PC-9 (cell line): Measurements from ENCODE around the gene SMOC2. TPM values are rescaled to one million over a fixed set of nuclear protein-coding genes. Genes with fewer than 3 reads are reported as not detected.

Experiments
- BruUV-seq: library from RNA; stranded (reverse); fragments of 400-500 nt; replicated peaks from 2 replicates; lab custom pipeline; 2021; lab: Mats Ljungman, UMichigan
- CTCF ChIA-PET: fragments of 300-600 bp; sonication (Branson Sonifier 250); formaldehyde crosslinking; loops from one replicate; lab custom pipeline; 2022; ENCODE audit warnings: antibody characterized with exemption; lab: Charles Lee
- POLR2A ChIA-PET: fragments of 300-600 bp; sonication (Branson Sonifier 250); formaldehyde crosslinking; loops from one replicate; lab custom pipeline; 2022; ENCODE audit warnings: antibody characterized with exemption; ENCODE audit not compliant: unreplicated experiment; lab: Charles Lee
- DNase-seq, 2 experiments: peaks; one replicate each; pipeline versions ENCODE4 v3.0.0 to v3.0.0-alpha.2; 2015 to 2022; ENCODE audit warnings: mixed read lengths in 1 of 2
- H2AFZ ChIP-seq: fragments of 200-600 bp; sonication (generic); 2 replicates; pipeline ENCODE4 v1.8.1; 2017; ENCODE audit warnings: antibody characterized with exemption
- H3F3A ChIP-seq: fragments of 200-600 bp; sonication (generic); 2 replicates; pipeline ENCODE4 v1.8.1; 2017; ENCODE audit warnings: antibody characterized with exemption, mild to moderate bottlenecking, low read depth; ENCODE audit not compliant: insufficient read depth
- H3K27ac ChIP-seq: fragments of 200-600 bp; sonication (generic); 2 replicates; pipeline ENCODE4 v1.6.1; 2016; ENCODE audit warnings: mixed run types
- H3K27me3 ChIP-seq: fragments of 200-600 bp; sonication (generic); 2 replicates; pipeline ENCODE4 v1.6.1; 2016; ENCODE audit warnings: low read depth, mixed run types; ENCODE audit not compliant: insufficient read depth
- H3K36me3 ChIP-seq: fragments of 200-600 bp; sonication (generic); 2 replicates; pipeline ENCODE4 v1.6.1; 2016; ENCODE audit warnings: low read depth, mixed run types
- H3K4me1 ChIP-seq: fragments of 200-600 bp; sonication (generic); replicated peaks from 2 replicates; pipeline ENCODE4 v1.6.1; 2016; ENCODE audit warnings: mixed run types; ENCODE audit not compliant: insufficient read depth
- H3K4me2 ChIP-seq: fragments of 200-600 bp; sonication (generic); 2 replicates; pipeline ENCODE4 v1.6.1; 2017; ENCODE audit warnings: mixed run types
- H3K4me3 ChIP-seq: fragments of 200-600 bp; sonication (generic); 2 replicates; pipeline ENCODE4 v1.6.1; 2016; ENCODE audit warnings: mixed run types
- H3K79me2 ChIP-seq: fragments of 200-600 bp; sonication (generic); 2 replicates; pipeline ENCODE4 v1.6.1; 2017; ENCODE audit warnings: low read depth, mixed run types
- H3K9me2 ChIP-seq: fragments of 200-600 bp; sonication (generic); 2 replicates; pipeline ENCODE4 v1.8.1; 2017; ENCODE audit warnings: mild to moderate bottlenecking; ENCODE audit not compliant: insufficient read depth
- H3K9me3 ChIP-seq: fragments of 200-600 bp; sonication (generic); 2 replicates; pipeline ENCODE4 v1.8.1; 2016; ENCODE audit warnings: low read depth; ENCODE audit not compliant: insufficient read depth
- H4K20me1 ChIP-seq: fragments of 200-600 bp; sonication (generic); 2 replicates; pipeline ENCODE4 v1.8.1; 2017; ENCODE audit not compliant: insufficient read depth
- EZH2 ChIP-seq: fragments of 200-600 bp; sonication (generic); IDR thresholded peaks from 2 replicates; pipeline ENCODE4 v1.8.0; 2017; ENCODE audit warnings: antibody characterized with exemption, low read depth
- intact Hi-C: fragments of 100-400 bp; cut with micrococcal nuclease; formaldehyde crosslinking; loops from one replicate; pipeline ENCODE4 v1.10.0; 2022; ENCODE audit not compliant: unreplicated experiment
- total RNA-seq: library from RNA; stranded (reverse); gene quantifications from 2 replicates; pipeline ENCODE4 v1.2.3, GENCODE V29; 2021
- TF ChIP-seq, protein P1 (sequence below): fragments of 200-600 bp; sonication (generic); conservative IDR thresholded peaks from 2 replicates; pipeline ENCODE4 v1.6.1; 2017; ENCODE audit warnings: mixed run types, antibody characterized with exemption, mild to moderate bottlenecking, moderate library complexity

Gene SMOC2
- total RNA-seq, 1 experiment from 2014 or later, result not detected

DNA sequence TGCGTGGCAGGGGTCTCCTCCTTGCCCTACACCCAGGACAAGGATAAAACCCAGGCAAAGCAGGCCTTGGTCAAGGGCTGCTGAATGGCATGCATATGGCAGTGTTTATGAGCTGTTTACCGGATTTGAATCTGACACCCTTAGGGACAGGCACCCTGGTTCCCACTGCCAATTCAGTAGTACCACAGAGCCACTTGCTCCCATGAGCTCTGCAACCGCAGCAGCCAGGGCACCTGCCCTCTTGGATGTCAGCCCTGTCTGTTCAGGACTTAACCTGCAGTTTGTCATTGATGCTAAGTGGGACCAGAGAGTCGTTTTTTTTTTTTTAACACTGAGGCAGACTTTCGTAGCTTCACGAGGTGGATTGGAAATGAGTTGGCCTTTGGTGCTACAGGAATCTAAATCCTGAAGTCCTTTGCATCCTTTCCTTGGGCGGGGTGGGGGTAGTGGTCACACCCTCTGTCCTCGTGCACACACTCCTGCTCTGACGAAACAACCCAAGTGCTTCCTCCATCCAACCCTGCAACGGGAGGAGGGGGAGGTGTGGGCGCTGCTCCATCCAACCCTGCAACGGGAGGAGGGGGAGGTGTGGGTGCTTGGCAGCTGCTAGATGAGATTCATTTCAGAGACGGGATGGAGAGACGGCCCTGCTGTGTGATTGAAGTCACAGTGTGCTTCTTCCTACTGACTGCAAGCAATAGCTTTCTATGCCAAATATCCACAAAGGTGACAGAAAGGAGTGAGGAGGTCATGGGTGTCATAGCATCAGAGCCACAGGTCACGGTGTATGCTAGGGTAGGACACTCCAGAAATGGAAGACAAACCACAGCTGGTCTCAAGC lies 166.5 kb downstream of the SMOC2 start:
- no peak overlapping the region for H3K27ac ChIP-seq
- no peaks in the 10 kb centered on the region for H3K9me3 ChIP-seq
- H3K4me3 ChIP-seq, result no peak overlapping the region
- H2AFZ ChIP-seq, result no peak overlapping the region
- no peaks in the 10 kb centered on the region; the same call in 1 of the 2 replicates for H3K9me2 ChIP-seq
- no peaks in the 10 kb centered on the region for H3K36me3 ChIP-seq
- peaks cover 16% of the 10 kb centered on the region for H3K27me3 ChIP-seq
- no peaks in the 10 kb centered on the region for H3F3A ChIP-seq
- no peak for TF ChIP-seq EZH2
- TF ChIP-seq, protein P1, sequence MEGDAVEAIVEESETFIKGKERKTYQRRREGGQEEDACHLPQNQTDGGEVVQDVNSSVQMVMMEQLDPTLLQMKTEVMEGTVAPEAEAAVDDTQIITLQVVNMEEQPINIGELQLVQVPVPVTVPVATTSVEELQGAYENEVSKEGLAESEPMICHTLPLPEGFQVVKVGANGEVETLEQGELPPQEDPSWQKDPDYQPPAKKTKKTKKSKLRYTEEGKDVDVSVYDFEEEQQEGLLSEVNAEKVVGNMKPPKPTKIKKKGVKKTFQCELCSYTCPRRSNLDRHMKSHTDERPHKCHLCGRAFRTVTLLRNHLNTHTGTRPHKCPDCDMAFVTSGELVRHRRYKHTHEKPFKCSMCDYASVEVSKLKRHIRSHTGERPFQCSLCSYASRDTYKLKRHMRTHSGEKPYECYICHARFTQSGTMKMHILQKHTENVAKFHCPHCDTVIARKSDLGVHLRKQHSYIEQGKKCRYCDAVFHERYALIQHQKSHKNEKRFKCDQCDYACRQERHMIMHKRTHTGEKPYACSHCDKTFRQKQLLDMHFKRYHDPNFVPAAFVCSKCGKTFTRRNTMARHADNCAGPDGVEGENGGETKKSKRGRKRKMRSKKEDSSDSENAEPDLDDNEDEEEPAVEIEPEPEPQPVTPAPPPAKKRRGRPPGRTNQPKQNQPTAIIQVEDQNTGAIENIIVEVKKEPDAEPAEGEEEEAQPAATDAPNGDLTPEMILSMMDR, result no peak
- DNase-seq, result no peak
- CTCF ChIA-PET, result no interaction called here
- H3K4me1 ChIP-seq, result no peaks in the 10 kb centered on the region
- no peaks in the 10 kb centered on the region for H4K20me1 ChIP-seq
- no peaks in the 10 kb centered on the region for H3K79me2 ChIP-seq
- POLR2A ChIA-PET, result no interaction called here
- intact Hi-C loops, result no loop called here
- no TSS peak for BruUV-seq
- no peak overlapping the region for H3K4me2 ChIP-seq

DNA sequence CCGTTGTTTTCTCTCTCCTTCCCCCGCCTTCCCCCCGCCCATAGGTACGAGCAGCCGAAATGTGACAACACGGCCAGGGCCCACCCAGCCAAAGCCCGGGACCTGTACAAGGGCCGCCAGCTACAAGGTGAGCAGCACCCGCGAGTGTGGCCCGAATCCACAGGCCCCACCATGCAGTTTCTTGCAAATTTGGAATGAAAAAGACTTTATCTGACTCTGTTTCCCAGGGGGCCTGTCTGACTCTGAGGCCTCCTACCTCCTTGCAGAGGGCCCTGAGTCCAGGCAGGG lies 167.1 kb downstream of the SMOC2 start:
- DNase-seq, result no peak
- H3F3A ChIP-seq, result no peaks in the 10 kb centered on the region
- H3K9me3 ChIP-seq, result no peaks in the 10 kb centered on the region
- H3K4me2 ChIP-seq, result no peak overlapping the region
- no peaks in the 10 kb centered on the region for H4K20me1 ChIP-seq
- BruUV-seq, result no TSS peak
- ChIA-PET POLR2A (no interaction called here), CTCF (no interaction called here)
- no peaks in the 10 kb centered on the region; the same call in 1 of the 2 replicates for H3K9me2 ChIP-seq
- H3K27ac ChIP-seq, result no peak overlapping the region
- intact Hi-C loops, result no loop called here
- no peak for TF ChIP-seq EZH2
- TF ChIP-seq, protein P1, result no peak
- no peak overlapping the region for H2AFZ ChIP-seq
- H3K27me3 ChIP-seq, result peaks cover 16% of the 10 kb centered on the region
- H3K4me1 ChIP-seq, result no peaks in the 10 kb centered on the region
- no peak overlapping the region for H3K4me3 ChIP-seq
- H3K79me2 ChIP-seq, result no peaks in the 10 kb centered on the region
- no peaks in the 10 kb centered on the region for H3K36me3 ChIP-seq

DNA sequence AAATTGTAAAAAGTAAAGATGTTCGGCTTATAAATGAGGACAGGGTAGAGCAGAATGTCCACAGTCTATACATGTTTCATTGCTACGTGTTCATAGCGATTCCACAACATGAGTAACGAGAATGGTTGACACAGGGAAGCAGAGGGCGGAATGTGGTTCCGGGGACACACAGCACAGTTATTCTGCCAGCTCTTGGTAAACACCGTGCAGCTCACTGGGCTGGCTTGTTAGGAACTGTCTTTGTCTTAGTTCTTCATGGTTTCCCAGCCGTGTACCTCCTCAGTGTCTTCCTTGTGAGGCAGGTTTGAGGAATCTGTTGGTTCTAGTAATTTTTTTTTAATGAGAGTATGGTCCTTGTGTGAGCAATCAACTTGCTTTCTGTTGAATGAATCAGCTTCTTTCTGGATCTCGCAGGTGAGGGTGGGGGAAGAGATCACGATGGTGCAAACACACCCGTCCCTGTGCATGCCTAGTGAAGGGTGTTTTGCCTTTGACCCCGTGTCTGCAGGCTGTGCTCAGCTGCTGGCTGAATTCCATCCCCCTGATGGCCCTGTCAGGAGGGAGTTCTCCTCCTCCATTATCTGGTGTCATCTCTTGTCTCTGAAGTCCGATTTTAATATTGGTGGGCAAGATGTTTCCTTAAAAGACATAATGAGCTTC lies 168.2 kb downstream of the SMOC2 start:
- no peak for DNase-seq
- ChIA-PET CTCF (no interaction called here), POLR2A (no interaction called here)
- no peaks in the 10 kb centered on the region for H3K4me1 ChIP-seq
- H3K4me2 ChIP-seq, result no peak overlapping the region
- H3K79me2 ChIP-seq, result no peaks in the 10 kb centered on the region
- TF ChIP-seq, protein P1, result no peak
- no peak for TF ChIP-seq EZH2
- peaks cover 12% of the 10 kb centered on the region for H3K27me3 ChIP-seq
- intact Hi-C loops, result no loop called here
- H3K36me3 ChIP-seq, result no peaks in the 10 kb centered on the region
- H3K27ac ChIP-seq, result no peak overlapping the region
- no peak overlapping the region for H3K4me3 ChIP-seq
- H2AFZ ChIP-seq, result no peak overlapping the region
- no peaks in the 10 kb centered on the region for H4K20me1 ChIP-seq
- H3K9me2 ChIP-seq, result no peaks in the 10 kb centered on the region; the same call in 1 of the 2 replicates
- BruUV-seq, result no TSS peak
- no peaks in the 10 kb centered on the region for H3K9me3 ChIP-seq
- H3F3A ChIP-seq, result no peaks in the 10 kb centered on the region
